GM12878 (cell line): ENCODE measurements around the gene ZNF212. TPM values are rescaled to one million over a fixed set of nuclear protein-coding genes. Genes with fewer than 3 reads are reported as not detected.

Experiments used
- BHLHE40 ChIP-seq, 2 experiments: fragments of 450-650 bp in 1 of 2; IDR thresholded peaks; 2 replicates each; pipeline ENCODE4 v1.6.1; 2011 to 2017; ENCODE audit warnings: low read depth in 2 of 2, borderline replicate concordance in 1 of 2, improper control_type of control experiment in 1 of 2, low read length in 1 of 2, mild to moderate bottlenecking in 1 of 2
- CBFB ChIP-seq: IDR thresholded peaks from 2 replicates; pipeline ENCODE4 v1.6.1; 2016; ENCODE audit warnings: antibody characterized with exemption, low read depth
- CHD1 ChIP-seq: IDR thresholded peaks from 2 replicates; pipeline ENCODE4 v1.6.1; 2012; ENCODE audit warnings: low read depth, low read length, improper control_type of control experiment
- DPF2 ChIP-seq: fragments of 450-650 bp; IDR thresholded peaks from 2 replicates; pipeline ENCODE4 v1.6.1; 2017; ENCODE audit warnings: mild to moderate bottlenecking
- EGR1 ChIP-seq, 2 experiments: IDR thresholded peaks; 1 replicate in 1 of 2; 2 replicates in 1 of 2; pipeline ENCODE4 v1.6.1; 2011 to 2012; ENCODE audit warnings: low read depth in 2 of 2, low read length in 2 of 2, borderline replicate concordance in 1 of 2, mild to moderate bottlenecking in 1 of 2, moderate library complexity in 1 of 2
- MEF2B ChIP-seq: fragments of 450-650 bp; IDR thresholded peaks from 2 replicates; pipeline ENCODE4 v1.6.1; 2018; ENCODE audit warnings: mild to moderate bottlenecking, moderate library complexity; ENCODE audit not compliant: partially characterized antibody, poor library complexity, severe bottlenecking
- MXI1 ChIP-seq: fragments of 150-350 bp; IDR thresholded peaks from 2 replicates; pipeline ENCODE4 v1.6.1; 2011; ENCODE audit warnings: low read depth, mild to moderate bottlenecking, inconsistent platforms, low read length, improper control_type of control experiment
- MYC ChIP-seq: IDR thresholded peaks from 2 replicates; pipeline ENCODE4 v1.6.1; 2011; ENCODE audit warnings: mild to moderate bottlenecking, low read length, moderate library complexity, inconsistent platforms; ENCODE audit not compliant: insufficient read depth, insufficient replicate concordance, insufficient read length, severe bottlenecking
- POLR2A ChIP-seq: IDR thresholded peaks from 2 replicates; pipeline ENCODE4 v1.6.1; 2011; ENCODE audit warnings: low read depth, mild to moderate bottlenecking, low read length
- POLR2AphosphoS5 ChIP-seq: IDR thresholded peaks from 2 replicates; pipeline ENCODE4 v1.6.1; 2011; ENCODE audit warnings: mild to moderate bottlenecking, low read length, inconsistent platforms
- POU2F2 ChIP-seq: IDR thresholded peaks from 3 replicates; pipeline ENCODE4 v1.6.1; 2011; ENCODE audit warnings: low read depth, mild to moderate bottlenecking, low read length, borderline replicate concordance
- RB1 ChIP-seq: fragments of 450-650 bp; formaldehyde crosslinking; IDR thresholded peaks from 2 replicates; pipeline ENCODE4 v1.6.1; 2017; ENCODE audit warnings: mild to moderate bottlenecking, borderline replicate concordance
- RELA ChIP-seq: fragments of 450-650 bp; IDR thresholded peaks from 2 replicates; pipeline ENCODE4 v1.8.0; 2014; ENCODE audit warnings: borderline replicate concordance; ENCODE audit not compliant: partially characterized antibody
- TCF12 ChIP-seq: IDR thresholded peaks from 2 replicates; pipeline ENCODE4 v1.6.1; 2011; ENCODE audit warnings: low read depth, mild to moderate bottlenecking, low read length
- TCF3 ChIP-seq: IDR thresholded peaks from 2 replicates; pipeline ENCODE4 v1.6.1; 2012; ENCODE audit warnings: low read depth, mild to moderate bottlenecking, low read length, borderline replicate concordance; ENCODE audit not compliant: insufficient read depth
- ZNF207 ChIP-seq: fragments of 450-650 bp; IDR thresholded peaks from 2 replicates; pipeline ENCODE4 v1.6.1; 2014; ENCODE audit warnings: antibody characterized with exemption, mild to moderate bottlenecking, borderline replicate concordance
- polyA plus RNA-seq, 11 experiments: library from polyadenylated mRNA; depleted of rRNA in 4 of 11; unstranded in 6 of 11; stranded (reverse) in 5 of 11; fragments of >200 nt; fragmentation: Nextera tagmentation in 4 of 11; fragmentation: Illumina TruSeq in 1 of 11; extraction: Ambion mirVana in 4 of 11; extraction: Trizol in 1 of 11; gene quantifications; 1 replicate in 1 of 11; 2 replicates in 10 of 11; pipeline versions ENCODE4 v1.2.1 to v1.2.3, GENCODE V29; 2011 to 2016; ENCODE audit warnings: inconsistent platforms in 2 of 11, missing spikeins in 2 of 11, low read depth in 1 of 11
- total RNA-seq, 4 experiments: library from RNA; depleted of rRNA in 3 of 4; stranded (reverse); fragments of >200 nt in 3 of 4; fragmentation: Illumina TruSeq in 1 of 4; extraction: Trizol in 1 of 4; gene quantifications; 2 replicates each; pipeline versions ENCODE4 v1.2.1 to v1.2.3, GENCODE V29; 2013 to 2021
- TF ChIP-seq, protein P1 (sequence below): fragments of 450-650 bp; IDR thresholded peaks from 2 replicates; pipeline ENCODE4 v1.6.1; 2017; ENCODE audit warnings: mild to moderate bottlenecking, moderate library complexity
- TF ChIP-seq, protein P2 (sequence below): fragments of 450-650 bp; IDR thresholded peaks from 2 replicates; pipeline ENCODE4 v1.6.1; 2016; ENCODE audit warnings: mild to moderate bottlenecking
- TF ChIP-seq, protein P3 (sequence below): fragments of 450-650 bp; formaldehyde crosslinking; IDR thresholded peaks from 2 replicates; pipeline ENCODE4 v1.4.0; 2020; ENCODE audit warnings: mild to moderate bottlenecking, moderate library complexity
- TF ChIP-seq, protein P4 (sequence below): IDR thresholded peaks from 2 replicates; pipeline ENCODE4 v1.6.1; 2012; ENCODE audit warnings: low read depth, low read length, improper control_type of control experiment

ZNF212 gene
- total and polyA plus RNA-seq, 10 of the 15 experiments (the other 5 are each of a cell fraction or from before 2014, with no cell fraction given) = 1.2 to 11.6 (median 5.4) TPM

DNA sequence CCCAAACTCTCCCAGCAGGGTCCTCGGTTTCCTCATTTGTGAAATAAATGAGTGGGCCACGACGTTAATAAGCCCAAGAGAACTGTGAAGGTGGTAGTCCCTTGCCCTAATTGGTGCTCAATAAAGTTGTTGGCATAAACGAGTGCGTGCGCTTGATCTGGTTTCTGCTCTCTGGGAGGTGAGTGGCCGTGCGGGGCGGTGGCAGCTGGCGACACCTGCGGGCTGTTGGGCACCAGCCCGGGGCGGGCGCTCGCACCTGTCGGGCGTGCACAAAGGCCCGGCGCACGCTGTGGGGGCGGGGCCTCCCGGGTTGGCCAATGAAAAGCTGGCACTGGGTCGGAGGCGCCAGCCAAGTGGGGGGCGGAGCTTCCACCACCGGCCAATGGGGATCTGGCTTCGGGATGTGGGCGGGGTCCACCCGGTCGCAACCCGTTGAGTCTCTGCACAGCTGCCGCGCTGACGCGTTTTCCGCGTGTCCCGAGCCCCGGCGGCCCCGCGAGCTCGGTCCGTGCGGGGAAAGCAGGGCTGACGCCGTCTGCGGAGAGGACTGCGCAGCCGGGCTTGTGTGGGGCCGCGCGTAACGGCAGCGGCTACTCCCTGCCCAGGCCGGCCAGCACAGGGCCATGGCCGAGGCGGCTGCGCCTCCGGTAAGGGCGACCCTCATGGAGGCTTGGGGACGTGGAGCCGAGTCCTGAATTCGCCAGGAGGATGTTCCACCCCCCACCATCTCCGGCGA, 45.6 kb downstream of the ZNF212 start (continued):
- TF ChIP-seq, protein P1, sequence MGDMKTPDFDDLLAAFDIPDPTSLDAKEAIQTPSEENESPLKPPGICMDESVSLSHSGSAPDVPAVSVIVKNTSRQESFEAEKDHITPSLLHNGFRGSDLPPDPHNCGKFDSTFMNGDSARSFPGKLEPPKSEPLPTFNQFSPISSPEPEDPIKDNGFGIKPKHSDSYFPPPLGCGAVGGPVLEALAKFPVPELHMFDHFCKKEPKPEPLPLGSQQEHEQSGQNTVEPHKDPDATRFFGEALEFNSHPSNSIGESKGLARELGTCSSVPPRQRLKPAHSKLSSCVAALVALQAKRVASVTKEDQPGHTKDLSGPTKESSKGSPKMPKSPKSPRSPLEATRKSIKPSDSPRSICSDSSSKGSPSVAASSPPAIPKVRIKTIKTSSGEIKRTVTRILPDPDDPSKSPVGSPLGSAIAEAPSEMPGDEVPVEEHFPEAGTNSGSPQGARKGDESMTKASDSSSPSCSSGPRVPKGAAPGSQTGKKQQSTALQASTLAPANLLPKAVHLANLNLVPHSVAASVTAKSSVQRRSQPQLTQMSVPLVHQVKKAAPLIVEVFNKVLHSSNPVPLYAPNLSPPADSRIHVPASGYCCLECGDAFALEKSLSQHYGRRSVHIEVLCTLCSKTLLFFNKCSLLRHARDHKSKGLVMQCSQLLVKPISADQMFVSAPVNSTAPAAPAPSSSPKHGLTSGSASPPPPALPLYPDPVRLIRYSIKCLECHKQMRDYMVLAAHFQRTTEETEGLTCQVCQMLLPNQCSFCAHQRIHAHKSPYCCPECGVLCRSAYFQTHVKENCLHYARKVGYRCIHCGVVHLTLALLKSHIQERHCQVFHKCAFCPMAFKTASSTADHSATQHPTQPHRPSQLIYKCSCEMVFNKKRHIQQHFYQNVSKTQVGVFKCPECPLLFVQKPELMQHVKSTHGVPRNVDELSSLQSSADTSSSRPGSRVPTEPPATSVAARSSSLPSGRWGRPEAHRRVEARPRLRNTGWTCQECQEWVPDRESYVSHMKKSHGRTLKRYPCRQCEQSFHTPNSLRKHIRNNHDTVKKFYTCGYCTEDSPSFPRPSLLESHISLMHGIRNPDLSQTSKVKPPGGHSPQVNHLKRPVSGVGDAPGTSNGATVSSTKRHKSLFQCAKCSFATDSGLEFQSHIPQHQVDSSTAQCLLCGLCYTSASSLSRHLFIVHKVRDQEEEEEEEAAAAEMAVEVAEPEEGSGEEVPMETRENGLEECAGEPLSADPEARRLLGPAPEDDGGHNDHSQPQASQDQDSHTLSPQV = no peak
- TF ChIP-seq POU2F2 (0 out of 3 replicates have a peak, but pooled peaks have one; percentile 8), RELA (no peak), POLR2AphosphoS5 (peak; percentile 66; the same call in 1 of the 2 replicates), MYC (no peak), CHD1 (no peak), MEF2B (no peak), RB1 (peak; percentile 40; the same call in 1 of the 2 replicates), DPF2 (peak; percentile 58; the same call in 1 of the 2 replicates), CBFB (no peak), TCF12 (peak; percentile 91), EGR1 (IDR thresholded peaks at IDR 0.05; ENCODE audit: borderline replicate concordance in 1 of 2, low read depth in 2 of 2, low read length in 2 of 2) (peak in 1 of 2 experiments; percentile 26; a peak in 1 of 3 replicates), ZNF207 (peak; percentile 43; the same call in 1 of the 2 replicates), BHLHE40 (IDR thresholded peaks at IDR 0.05; ENCODE audit: borderline replicate concordance in 1 of 2, low read depth in 2 of 2, low read length in 1 of 2) (peak; percentile 62 to 86; a peak in 3 of 4 replicates), TCF3 (peak; percentile 97), POLR2A (peak; percentile 82), MXI1 (peak; percentile 36; the same call in 1 of the 2 replicates)
- TF ChIP-seq, protein P2, sequence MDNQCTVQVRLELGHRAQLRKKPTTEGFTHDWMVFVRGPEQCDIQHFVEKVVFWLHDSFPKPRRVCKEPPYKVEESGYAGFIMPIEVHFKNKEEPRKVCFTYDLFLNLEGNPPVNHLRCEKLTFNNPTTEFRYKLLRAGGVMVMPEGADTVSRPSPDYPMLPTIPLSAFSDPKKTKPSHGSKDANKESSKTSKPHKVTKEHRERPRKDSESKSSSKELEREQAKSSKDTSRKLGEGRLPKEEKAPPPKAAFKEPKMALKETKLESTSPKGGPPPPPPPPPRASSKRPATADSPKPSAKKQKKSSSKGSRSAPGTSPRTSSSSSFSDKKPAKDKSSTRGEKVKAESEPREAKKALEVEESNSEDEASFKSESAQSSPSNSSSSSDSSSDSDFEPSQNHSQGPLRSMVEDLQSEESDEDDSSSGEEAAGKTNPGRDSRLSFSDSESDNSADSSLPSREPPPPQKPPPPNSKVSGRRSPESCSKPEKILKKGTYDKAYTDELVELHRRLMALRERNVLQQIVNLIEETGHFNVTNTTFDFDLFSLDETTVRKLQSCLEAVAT = no peak
- TF ChIP-seq, protein P3, sequence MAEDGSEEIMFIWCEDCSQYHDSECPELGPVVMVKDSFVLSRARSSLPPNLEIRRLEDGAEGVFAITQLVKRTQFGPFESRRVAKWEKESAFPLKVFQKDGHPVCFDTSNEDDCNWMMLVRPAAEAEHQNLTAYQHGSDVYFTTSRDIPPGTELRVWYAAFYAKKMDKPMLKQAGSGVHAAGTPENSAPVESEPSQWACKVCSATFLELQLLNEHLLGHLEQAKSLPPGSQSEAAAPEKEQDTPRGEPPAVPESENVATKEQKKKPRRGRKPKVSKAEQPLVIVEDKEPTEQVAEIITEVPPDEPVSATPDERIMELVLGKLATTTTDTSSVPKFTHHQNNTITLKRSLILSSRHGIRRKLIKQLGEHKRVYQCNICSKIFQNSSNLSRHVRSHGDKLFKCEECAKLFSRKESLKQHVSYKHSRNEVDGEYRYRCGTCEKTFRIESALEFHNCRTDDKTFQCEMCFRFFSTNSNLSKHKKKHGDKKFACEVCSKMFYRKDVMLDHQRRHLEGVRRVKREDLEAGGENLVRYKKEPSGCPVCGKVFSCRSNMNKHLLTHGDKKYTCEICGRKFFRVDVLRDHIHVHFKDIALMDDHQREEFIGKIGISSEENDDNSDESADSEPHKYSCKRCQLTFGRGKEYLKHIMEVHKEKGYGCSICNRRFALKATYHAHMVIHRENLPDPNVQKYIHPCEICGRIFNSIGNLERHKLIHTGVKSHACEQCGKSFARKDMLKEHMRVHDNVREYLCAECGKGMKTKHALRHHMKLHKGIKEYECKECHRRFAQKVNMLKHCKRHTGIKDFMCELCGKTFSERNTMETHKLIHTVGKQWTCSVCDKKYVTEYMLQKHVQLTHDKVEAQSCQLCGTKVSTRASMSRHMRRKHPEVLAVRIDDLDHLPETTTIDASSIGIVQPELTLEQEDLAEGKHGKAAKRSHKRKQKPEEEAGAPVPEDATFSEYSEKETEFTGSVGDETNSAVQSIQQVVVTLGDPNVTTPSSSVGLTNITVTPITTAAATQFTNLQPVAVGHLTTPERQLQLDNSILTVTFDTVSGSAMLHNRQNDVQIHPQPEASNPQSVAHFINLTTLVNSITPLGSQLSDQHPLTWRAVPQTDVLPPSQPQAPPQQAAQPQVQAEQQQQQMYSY = no peak
- TF ChIP-seq, protein P4, sequence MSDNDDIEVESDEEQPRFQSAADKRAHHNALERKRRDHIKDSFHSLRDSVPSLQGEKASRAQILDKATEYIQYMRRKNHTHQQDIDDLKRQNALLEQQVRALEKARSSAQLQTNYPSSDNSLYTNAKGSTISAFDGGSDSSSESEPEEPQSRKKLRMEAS = no peak
